SK-N-MC (cell line): ENCODE data around the gene ALDOC.

ENCODE experiments used
- EZH2 ChIP-seq: fragments of 200-600 bp; sonication (generic); IDR thresholded peaks from one replicate; pipeline ENCODE4 v1.6.1; 2017; ENCODE audit warnings: antibody characterized with exemption
- POLR2AphosphoS5 ChIP-seq: IDR thresholded peaks from 2 replicates; pipeline ENCODE4 v1.6.1; 2012; ENCODE audit warnings: mild to moderate bottlenecking, low read depth, low read length, borderline replicate concordance

GRCh38 chr17:28532050-28532960, 44.4 kb downstream of the ALDOC start:
- no peak for TF ChIP-seq POLR2AphosphoS5
- TF ChIP-seq EZH2, result no peak
